HT1080 (cell line): Measurements from ENCODE around the gene NME7. TPM values are rescaled to one million over a fixed set of nuclear protein-coding genes. Genes with fewer than 3 reads are reported as not detected.
A peak's percentile ranks its signal among the peaks of the same experiment; 100 is the strongest.

Experiments used
- DNase-seq: peaks from one replicate; pipeline ENCODE4 v3.0.0-alpha.2; 2015; ENCODE audit warnings: low read depth
- total RNA-seq: library from RNA; depleted of rRNA; stranded (reverse); fragments of >200 nt; shearing (Covaris generic); gene quantifications from 2 replicates; pipeline ENCODE4 v1.2.3, GENCODE V29; 2014

Gene NME7
- total RNA-seq, 1 experiment from 2014 or later: 21.0 TPM

DNA sequence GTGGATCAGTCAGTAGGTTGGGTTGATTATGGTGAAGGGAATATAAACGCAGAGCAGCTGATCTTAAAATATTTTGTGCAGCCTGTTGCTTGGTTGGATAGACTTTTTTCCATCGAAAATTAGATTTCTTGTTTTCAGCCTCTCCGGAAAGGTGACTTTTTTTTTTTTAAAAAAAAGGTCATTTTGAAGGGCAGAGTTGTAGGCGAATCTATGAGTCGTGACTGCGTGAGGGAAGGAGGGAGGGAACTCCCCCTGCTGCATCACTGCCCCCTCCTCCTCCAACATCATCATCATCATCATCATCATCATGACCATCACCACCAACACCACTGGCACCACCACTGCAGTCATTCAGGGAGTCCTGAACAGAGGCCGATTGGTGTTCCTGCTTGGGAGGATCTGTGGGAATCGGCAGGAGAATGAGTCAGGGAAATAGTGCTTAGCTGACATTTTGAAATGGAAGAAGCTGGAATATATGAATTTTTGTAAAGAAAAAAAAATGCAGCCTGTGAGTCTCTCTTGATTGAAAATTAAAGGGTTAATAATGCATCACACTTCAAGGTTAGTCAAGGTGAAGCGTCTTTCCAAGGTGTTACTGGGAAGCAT is 259.9 kb downstream of the NME7 start:
- peak; percentile 90 for DNase-seq

DNA sequence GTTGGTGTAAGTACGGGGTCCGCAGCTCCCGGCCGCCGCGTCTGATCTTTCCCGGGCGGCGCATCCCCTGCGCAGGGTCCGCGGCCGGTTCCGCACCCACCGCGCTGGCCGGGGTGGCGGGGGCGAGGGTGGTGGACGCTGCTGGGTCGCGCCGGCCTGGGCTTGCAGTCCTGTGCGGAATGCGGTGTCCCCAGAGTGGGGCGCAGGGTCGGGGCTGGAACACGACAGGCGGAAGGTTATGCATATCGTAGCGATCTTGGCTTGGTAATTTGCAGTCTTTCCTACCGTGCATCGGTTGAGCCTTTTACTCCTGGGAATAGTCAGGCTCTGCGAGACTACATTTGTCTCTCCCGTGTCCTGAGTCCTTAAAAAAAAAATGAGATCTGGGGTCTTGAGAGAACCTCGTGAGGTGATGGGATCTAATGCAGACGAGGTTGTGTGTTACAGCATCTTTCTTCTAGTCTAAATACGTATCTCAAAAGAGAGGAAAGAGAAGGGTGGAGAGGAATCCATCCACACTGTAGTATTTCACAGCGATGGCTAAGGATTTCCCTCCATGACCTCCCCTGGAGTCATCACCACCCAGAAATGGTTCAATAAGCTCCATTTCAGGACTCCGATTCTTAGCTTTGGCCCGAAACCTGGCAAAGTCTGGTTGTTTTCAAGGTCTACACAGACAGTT is 260.5 kb downstream of the NME7 start:
- DNase-seq: no peak

DNA sequence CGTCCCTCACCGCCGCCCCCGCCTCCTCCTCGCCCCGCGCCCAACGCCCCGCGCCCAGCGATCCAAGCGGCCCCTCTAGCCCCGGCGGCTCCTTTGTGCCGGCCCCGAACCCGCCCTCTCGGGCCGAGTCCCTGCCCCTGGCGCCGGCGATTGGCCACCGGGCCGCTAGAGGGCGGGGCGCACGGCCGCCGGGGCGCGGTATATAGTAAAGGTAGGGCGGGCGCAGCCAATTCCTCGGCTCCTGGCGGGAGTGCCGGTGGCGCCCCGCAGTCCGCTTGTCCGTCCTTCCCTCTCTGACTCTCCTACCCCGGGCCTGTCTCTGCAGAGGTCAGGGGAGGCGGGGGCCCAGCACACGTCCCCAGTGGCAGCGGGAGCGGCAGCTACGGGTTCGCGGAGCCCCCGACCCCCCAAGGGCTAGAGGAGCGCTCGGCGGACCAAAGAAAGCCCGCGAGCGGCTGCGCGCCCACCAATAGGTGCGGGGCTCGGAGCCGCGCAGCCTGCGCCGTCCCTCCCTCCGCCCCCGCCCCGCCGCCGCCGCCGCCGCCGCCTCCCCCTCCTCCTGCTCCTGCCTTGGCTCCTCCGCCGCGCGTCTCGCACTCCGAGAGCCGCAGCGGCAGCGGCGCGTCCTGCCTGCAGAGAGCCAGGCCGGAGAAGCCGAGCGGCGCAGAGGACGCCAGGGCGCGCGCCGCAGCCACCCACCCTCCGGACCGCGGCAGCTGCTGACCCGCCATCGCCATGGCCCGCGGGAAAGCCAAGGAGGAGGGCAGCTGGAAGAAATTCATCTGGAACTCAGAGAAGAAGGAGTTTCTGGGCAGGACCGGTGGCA is 261.3 kb downstream of the NME7 start, which contains the start of gene ATP1B1:
Gene ATP1B1 (plus strand): TSS at position 596 of the 826 bp plus-strand sequence. CDS start 140 bp downstream, at position 736.
- DNase-seq: peak; percentile 87

- peak; percentile 88 for DNase-seq
Observed at GRCh38 chr1:169105434-169106094, 262.0 kb downstream of the NME7 start.

DNA sequence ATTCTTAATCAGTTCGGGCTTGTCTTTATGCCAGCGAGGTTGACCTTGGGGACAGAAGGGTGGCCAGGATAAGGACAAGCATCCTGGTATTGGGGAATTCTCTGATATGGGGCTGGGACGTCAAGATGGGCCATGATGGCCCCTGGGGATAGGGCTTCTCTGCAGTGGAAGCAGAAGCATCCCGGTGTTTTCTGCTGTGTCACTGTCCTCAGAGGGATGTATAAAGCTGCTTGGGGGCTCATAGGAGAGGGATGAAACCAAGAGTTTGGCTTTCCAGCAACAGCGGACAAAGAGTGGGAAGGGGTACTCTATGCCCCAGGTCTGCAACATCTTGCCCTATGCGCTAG is 262.5 kb downstream of the NME7 start:
- no peak for DNase-seq

DNA sequence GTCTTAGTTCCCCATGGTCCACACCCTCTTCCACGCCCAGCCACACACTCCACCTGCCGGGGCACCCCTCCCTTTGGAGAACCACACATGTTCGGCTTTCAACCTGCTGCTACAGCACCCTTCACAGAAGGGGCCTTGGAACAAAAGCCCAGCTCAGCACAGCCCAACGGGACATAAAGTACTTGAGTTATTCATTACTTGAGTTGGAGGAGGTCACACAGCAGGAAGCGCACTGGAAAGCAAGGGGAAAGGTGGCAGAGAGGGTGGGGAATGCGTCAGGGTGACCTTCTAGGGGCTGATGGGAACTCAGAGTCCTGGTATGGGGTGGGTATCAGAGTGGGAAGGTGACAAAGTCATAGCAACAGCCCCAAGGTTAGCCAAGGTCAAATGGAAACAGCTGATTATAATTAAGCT is 264.1 kb downstream of the NME7 start:
- no peak for DNase-seq

GRCh38 chr1:169103002-169103401 is 264.6 kb downstream of the NME7 start:
- DNase-seq: no peak

- DNase-seq: peak; percentile 86
Observed at GRCh38 chr1:169102567-169102966, 265.0 kb downstream of the NME7 start.

GRCh38 chr1:169100651-169101088 is 266.9 kb downstream of the NME7 start:
- no peak for DNase-seq

DNA sequence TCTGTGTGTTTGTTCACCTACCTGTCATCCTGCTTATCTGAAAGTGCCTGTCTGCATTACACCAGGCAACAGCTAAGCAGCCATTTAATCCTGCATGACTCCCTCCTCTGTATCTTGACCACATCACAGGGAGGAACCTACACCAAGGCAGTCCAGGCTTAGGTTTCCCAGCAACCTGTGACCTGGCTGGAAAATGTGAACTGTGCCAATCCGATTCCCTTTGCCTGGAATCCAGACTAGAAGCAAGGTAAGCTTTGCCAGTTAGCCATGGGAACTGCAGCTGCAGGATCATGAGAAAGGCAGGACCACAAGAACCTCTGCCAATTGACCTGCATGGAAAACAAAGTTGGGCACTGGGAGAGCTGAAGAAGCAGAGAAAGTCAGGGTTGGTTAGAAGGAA is 267.4 kb downstream of the NME7 start:
- DNase-seq: no peak

DNA sequence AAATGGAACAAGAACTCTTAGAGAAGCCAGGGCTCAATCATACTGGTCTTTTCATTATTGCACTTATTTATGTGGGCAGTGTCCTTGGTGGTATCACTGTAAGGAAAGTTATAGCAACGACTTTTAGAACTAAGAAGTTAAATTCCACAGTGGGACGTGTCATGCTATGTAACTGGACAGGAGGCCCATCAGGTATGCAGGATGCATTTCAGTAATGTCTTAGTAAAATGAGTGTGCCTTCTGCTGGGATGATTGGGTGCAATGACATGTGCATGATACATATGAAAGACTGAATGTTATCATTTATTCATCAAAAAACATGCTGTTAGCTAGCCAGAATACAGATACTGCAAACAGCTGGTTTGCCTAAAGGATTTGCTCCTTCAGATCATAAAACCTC is 268.0 kb downstream of the NME7 start:
- no peak for DNase-seq

GRCh38 chr1:169098380-169098779 is 269.2 kb downstream of the NME7 start:
- DNase-seq: no peak

DNA sequence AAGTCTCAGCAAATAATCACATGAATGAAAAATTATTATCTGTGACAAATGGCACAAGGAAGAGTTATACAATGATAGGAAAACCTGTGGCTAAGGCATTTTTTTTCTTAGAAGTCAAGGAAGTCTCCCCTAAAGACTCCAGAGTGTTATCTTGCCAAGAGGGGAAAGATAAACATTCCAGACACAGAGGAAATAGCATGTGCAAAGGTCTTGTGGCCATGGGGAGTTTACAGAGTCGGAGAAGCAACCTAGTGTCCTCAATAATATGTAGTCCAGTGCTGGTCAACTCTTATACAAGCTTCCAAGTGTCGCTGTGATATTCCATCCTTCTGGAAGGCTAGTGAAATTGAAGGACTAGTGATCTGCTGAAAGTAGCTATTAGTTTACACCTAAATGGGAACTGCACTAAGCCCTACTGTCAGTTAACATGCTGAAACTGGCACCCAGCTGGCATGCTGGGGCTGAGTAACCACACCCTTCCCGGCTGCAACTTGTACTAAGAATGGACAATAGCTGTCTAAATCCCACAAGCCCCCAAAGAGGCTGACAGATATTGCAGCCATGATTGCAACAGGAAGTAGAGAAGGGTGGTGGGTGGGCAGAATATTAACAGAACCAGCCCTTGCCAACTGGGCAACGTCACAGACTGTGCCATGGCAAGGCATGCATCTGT is 272.6 kb downstream of the NME7 start:
- DNase-seq: no peak

GRCh38 chr1:169092399-169092798 is 275.2 kb downstream of the NME7 start:
- no peak for DNase-seq

DNA sequence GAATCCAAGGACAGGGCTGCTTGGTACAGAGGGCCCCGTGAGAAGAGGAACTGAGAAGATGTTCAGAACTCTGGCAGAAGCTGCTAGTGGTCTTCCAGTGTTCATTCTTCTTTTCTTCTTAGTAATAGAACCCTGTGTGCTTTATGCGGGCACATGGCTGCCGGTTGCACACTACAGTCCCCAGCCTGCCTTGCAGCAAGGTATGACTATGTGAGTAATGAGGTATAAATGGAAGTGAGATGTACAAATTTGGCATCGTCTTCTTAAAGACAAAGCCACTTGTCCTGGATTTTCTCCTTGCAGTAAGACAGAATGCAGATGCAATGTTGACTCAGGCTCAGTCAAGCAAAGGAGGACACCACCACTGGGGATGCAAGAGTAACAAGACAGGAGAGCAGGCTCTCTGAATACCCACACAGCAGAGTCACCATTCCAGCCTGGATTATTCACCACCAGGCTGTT is 276.1 kb downstream of the NME7 start:
- peak; percentile 26 for DNase-seq

DNA sequence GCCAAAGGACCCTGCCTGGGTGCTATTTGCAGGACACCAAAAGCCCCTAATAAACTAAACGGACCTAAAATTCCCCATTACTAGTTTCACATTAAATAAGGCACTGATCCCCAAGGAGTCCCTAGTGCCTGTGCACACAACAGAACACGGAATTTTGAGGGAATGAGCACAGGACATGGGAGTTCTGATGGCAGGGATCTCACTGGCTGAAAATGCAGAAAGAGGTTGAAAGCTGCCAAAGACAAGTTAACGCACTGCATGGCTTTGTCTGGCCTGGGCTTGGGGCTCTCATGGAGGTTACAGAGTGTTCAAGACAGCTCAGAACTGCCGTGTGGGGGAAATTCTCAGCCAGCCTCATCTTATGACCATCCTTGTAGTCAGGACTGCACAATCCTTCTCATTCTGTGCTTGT is 276.7 kb downstream of the NME7 start:
- no peak for DNase-seq

DNA sequence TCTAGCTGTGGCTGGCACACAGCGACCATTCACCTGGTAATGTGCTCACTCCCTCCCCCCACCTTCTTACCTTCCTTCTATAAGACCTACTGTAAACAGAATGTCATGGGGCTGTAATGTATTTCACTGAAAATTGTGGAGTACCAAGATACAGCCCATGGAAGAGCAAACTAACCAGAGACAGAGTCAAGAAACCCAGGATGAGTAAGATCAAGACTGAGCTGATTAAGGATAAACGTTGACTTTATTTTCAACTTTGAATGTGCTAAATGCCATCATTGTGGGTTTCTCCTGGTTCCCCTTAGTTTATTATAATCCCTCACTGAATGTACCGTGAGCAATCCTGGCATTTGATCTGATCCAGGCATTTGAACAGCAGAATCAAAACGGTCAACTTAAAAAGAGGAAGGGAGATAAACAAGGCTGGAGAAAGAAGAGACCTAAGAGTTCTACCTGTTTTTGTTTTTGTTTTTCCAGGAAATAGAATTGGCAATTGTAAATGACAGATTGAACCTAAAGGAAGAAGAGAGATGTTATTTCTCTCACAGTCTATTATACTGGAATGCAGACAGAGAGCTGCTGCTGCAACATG is 277.2 kb downstream of the NME7 start:
- no peak for DNase-seq

DNA sequence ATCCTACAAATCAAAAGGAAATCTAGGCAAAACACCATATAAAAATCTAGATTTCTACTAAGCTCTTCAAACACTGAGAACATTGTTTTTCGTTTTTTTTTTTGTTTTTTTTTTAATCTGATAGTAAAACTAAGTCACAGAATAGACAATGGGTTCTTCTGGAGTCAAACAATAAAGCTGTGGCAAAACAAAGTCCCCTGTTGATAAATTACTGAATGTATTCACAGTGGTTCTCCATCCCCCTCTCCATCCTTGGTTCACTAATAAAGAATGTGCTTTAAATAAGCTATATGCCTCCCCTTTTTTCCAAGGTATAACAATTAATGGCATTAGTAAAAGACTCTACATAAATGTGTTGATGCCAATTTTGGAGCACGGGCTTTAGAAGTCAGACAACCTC is 277.8 kb downstream of the NME7 start:
- DNase-seq: no peak

DNA sequence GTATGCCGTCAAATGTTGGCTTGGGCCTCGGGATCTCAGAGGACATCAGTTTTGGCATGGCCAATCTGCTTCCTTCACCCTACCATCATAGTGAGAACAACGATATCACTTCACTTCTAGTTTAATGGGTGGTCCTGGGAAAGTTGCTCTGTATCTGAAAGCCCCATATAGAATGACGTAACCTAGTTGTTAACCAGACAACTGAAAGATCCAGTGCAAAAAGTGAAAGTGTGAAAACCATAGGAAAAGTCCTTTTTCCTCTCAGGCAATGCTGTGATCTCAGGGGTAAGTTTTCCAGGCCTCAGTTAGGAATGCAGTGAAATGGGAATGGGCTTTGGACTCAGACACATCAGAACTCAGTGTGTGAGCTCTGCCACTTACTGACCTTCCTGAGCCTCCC is 279.7 kb downstream of the NME7 start:
- no peak for DNase-seq

DNA sequence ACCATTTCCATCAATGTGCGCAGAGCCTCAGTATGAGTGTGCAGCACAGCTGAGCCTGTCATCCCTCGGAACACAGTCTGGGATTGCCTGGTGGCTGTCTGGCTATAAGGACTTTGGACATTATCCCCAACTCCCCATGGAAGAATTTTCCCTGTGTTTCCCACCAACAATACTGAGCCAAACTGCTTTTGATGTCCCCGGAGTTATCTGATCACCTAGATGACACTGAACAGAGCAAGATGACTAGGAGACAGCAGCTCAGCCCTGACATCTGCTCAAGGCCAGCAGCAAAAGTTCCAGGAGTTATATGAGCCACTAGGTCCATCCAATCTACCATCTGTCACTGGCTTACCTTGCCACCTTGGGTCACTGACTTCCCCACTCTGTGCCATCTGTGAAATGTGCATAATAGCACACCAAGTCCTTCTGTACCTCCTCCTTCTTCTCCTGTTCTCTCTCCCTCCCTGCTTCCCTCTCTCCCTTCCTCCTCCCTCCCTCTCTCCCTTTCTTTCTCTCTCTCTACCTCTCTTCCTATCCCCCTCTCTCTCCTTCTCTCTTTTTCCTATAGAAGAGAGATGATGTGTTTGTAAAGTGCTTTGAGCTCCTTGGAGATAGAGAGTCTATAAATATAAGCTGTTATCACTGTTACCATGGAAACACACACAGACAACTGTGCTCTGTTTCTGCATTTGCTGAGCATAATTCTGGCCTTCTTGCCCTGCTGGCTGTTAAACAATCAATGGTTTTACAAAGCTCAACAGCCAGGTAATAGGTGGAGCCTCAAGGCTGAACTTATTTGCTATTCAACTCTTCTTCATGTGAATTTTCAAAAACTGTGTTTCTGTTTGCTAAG is 280.8 kb downstream of the NME7 start:
- DNase-seq: no peak
